ENCODE data around the gene ZBED5.

GRCh38 chr11:10899121-10899830 is 41.4 kb upstream of the ZBED5 start:
- TF ChIP-seq POLR2A (IDR thresholded peaks at IDR 0.05; ENCODE audit: low read depth, low read length) (no peak), TAF1 (IDR thresholded peaks at IDR 0.05; ENCODE audit: low read depth, low read length) (no peak), POLR2AphosphoS5 (IDR thresholded peaks at IDR 0.05; ENCODE audit: low read depth, low read length) (no peak)

All from GM12891 (cell line).